ENCODE data around the gene WNT5A.
A peak's percentile ranks its signal among the peaks of the same experiment; 100 is the strongest.

Gene WNT5A

GRCh38 chr3:55486101-55486856 lies 827 bp downstream of the WNT5A start:
- Histone ChIP-seq H3K27me3 (ENCODE audit: insufficient read depth, low read length) (peaks cover 96% of the 10 kb centered on the region), H3K4me3 (ENCODE audit: low read length) (peak overlapping the region; percentile 89), H3K27ac (ENCODE audit: low read length) (no peak overlapping the region)

GRCh38 chr3:55484801-55485791 lies 2.0 kb downstream of the WNT5A start:
- H3K27me3 ChIP-seq (ENCODE audit: insufficient read depth, low read length), result peaks cover 96% of the 10 kb centered on the region
- H3K36me3 ChIP-seq (ENCODE audit: insufficient read depth, low read depth, low read length), result no peaks in the 10 kb centered on the region
- peaks cover 9% of the 10 kb centered on the region for H3K4me1 ChIP-seq (ENCODE audit: insufficient read depth, low read length)
- H3K4me3 ChIP-seq (ENCODE audit: low read length), result peak overlapping the region; percentile 89
- H3K9ac ChIP-seq (ENCODE audit: low read depth, low read length), result peak overlapping the region; percentile 67; the same call in 1 of the 2 replicates
- peaks cover 7% of the 10 kb centered on the region; the same call in 1 of the 2 replicates for H3K9me3 ChIP-seq (ENCODE audit: insufficient read depth, low read depth, low read length)
- no peak overlapping the region for H3K27ac ChIP-seq (ENCODE audit: low read length)

More at GRCh38 chr3:55486101-55486856, 827 bp downstream of the WNT5A start:
- H3K9me3 ChIP-seq (ENCODE audit: insufficient read depth, low read depth, low read length), result peaks cover 7% of the 10 kb centered on the region; the same call in 1 of the 2 replicates
- peak overlapping the region; percentile 67; the same call in 1 of the 2 replicates for H3K9ac ChIP-seq (ENCODE audit: low read depth, low read length)
- no peaks in the 10 kb centered on the region for H3K36me3 ChIP-seq (ENCODE audit: insufficient read depth, low read depth, low read length)
- H3K4me1 ChIP-seq (ENCODE audit: insufficient read depth, low read length), result peaks cover 12% of the 10 kb centered on the region

DNA sequence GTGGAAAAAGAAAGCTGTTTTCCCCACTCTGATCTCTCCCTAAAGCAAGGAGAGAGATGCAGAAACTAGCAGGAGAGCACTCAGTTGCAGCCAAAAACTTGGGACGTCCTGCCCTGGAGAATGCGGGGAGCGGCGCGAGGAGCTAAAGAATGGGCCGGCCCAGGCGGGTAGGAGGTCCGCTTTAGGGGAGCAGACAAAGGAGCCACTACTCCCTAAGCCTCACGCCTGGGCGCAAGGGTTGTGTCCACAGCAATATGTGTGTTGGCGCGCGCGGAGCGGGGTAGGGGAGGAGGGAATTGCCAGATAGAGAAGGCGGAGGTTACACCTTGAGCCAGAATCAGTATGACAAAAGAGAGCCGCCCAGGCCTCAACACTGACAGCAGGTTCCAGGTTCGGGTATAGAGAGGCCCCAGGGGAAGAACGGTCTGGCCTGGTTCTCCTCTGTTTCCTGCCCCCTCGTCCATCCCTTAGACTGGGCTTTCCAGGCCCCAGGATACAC lies 2.9 kb downstream of the WNT5A start:
- H3K9ac ChIP-seq (ENCODE audit: low read depth, low read length), result no peak overlapping the region
- no peak overlapping the region for H3K27ac ChIP-seq (ENCODE audit: low read length)
- H3K36me3 ChIP-seq (ENCODE audit: insufficient read depth, low read depth, low read length), result no peaks in the 10 kb centered on the region
- peaks cover 7% of the 10 kb centered on the region; the same call in 1 of the 2 replicates for H3K9me3 ChIP-seq (ENCODE audit: insufficient read depth, low read depth, low read length)
- H3K27me3 ChIP-seq (ENCODE audit: insufficient read depth, low read length), result peaks cover 96% of the 10 kb centered on the region
- peaks cover 4% of the 10 kb centered on the region; the same call in 1 of the 2 replicates for H3K4me1 ChIP-seq (ENCODE audit: insufficient read depth, low read length)
- peak overlapping the region; percentile 82; the same call in 1 of the 2 replicates for H3K4me3 ChIP-seq (ENCODE audit: low read length)

GRCh38 chr3:55483196-55484095 lies 3.7 kb downstream of the WNT5A start:
- H3K4me3 ChIP-seq (ENCODE audit: low read length), result peak overlapping the region; percentile 82; the same call in 1 of the 2 replicates
- peaks cover 7% of the 10 kb centered on the region; the same call in 1 of the 2 replicates for H3K9me3 ChIP-seq (ENCODE audit: insufficient read depth, low read depth, low read length)
- H3K4me1 ChIP-seq (ENCODE audit: insufficient read depth, low read length), result peaks cover 3% of the 10 kb centered on the region; the same call in 1 of the 2 replicates
- no peak overlapping the region for H3K27ac ChIP-seq (ENCODE audit: low read length)
- peaks cover 96% of the 10 kb centered on the region for H3K27me3 ChIP-seq (ENCODE audit: insufficient read depth, low read length)
- peak overlapping the region; percentile 35; the same call in 1 of the 2 replicates for H3K9ac ChIP-seq (ENCODE audit: low read depth, low read length)
- no peaks in the 10 kb centered on the region for H3K36me3 ChIP-seq (ENCODE audit: insufficient read depth, low read depth, low read length)

DNA sequence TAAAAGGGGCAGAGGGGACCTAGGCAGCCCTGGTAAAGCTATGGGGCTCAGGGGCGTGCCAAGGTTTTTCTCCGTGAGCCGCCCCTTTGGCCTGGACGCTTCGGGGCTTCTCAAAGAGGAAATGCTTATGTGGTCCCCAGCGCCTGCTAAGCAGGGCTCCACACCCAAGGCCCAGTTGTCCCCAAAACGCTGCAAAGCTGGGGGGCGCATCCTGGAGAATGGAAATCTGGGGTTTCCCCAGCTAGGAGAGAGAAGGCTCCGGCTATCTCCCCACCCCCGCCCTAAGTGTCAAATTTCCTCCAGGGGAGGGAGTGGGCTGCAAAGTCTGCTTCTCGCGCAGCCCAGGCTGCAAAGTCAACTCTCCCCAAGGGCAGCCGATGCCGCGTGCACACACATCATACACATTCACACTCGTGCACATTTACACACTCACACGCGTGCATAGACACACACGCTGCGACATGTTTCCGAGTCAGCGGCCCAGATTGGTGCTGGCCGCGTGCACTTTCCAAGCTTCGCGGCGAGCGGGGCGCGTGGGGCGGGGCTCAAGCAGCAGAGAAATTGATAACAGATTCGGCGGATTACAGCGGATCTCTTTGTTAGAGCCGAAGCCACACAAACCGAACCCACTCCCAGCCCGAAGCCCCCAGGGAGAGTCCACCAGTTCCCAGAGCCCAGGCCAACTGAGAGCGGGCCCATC lies 4.5 kb downstream of the WNT5A start:
- peak overlapping the region; percentile 35; the same call in 1 of the 2 replicates for H3K9ac ChIP-seq (ENCODE audit: low read depth, low read length)
- peaks cover 3% of the 10 kb centered on the region; the same call in 1 of the 2 replicates for H3K4me1 ChIP-seq (ENCODE audit: insufficient read depth, low read length)
- no peak overlapping the region for H3K27ac ChIP-seq (ENCODE audit: low read length)
- peaks cover 7% of the 10 kb centered on the region; the same call in 1 of the 2 replicates for H3K9me3 ChIP-seq (ENCODE audit: insufficient read depth, low read depth, low read length)
- no peaks in the 10 kb centered on the region for H3K36me3 ChIP-seq (ENCODE audit: insufficient read depth, low read depth, low read length)
- peak overlapping the region; percentile 82 for H3K4me3 ChIP-seq (ENCODE audit: low read length)
- peaks cover 99% of the 10 kb centered on the region for H3K27me3 ChIP-seq (ENCODE audit: insufficient read depth, low read length)

- Histone ChIP-seq H3K9me3 (ENCODE audit: insufficient read depth, low read depth, low read length) (peaks cover 7% of the 10 kb centered on the region; the same call in 1 of the 2 replicates), H3K27ac (ENCODE audit: low read length) (no peak overlapping the region), H3K4me3 (ENCODE audit: low read length) (peak overlapping the region; percentile 82), H3K27me3 (ENCODE audit: insufficient read depth, low read length) (peaks cover 97% of the 10 kb centered on the region), H3K9ac (ENCODE audit: low read depth, low read length) (no peak overlapping the region), H3K4me1 (ENCODE audit: insufficient read depth, low read length) (peaks cover 3% of the 10 kb centered on the region; the same call in 1 of the 2 replicates), H3K36me3 (ENCODE audit: insufficient read depth, low read depth, low read length) (no peaks in the 10 kb centered on the region; the same call in 1 of the 2 replicates)
Measured at GRCh38 chr3:55481744-55482495, 5.2 kb downstream of the WNT5A start.

DNA sequence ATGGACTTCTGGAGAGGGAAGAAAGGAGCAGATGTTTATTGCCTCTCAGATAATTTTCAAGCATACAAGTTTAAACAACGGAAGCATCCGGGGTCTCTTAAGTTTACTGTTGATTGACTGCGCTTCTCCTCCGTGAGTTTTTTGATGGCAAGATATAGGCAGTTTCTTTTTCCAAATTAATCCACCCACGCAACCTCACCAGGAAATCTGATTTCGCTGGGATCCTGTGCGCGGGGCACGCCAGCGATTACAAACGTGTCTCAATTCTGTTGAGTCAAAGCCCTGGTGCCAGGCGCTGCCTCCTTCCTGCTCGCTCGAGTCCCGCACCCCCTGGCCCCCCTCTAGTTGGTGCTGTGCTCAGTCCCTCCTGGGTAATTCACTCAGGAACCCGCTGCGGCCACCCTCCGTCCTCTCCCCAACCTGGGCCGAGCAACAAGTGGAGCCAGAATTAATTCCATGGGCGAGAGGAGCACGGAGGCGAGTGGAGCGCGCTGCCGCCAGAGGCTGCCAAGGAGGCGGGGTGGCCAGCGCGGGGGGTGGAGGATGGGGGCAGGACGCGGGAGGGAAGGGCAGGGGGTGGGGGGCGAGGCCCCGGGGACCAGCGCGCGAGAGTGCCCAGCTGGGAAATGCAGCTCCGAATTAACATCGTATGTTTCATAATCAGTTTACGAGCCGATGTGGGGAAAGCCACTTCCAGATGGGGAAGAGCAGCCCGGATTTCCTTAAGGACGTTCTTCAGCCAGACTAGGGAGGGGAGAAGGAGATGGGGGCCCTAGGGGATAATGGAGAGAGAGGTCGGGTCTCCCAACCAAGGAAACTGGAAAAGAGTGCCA lies 6.0 kb downstream of the WNT5A start:
- Histone ChIP-seq H3K9ac (ENCODE audit: low read depth, low read length) (no peak overlapping the region), H3K4me1 (ENCODE audit: insufficient read depth, low read length) (peaks cover 3% of the 10 kb centered on the region; the same call in 1 of the 2 replicates), H3K9me3 (ENCODE audit: insufficient read depth, low read depth, low read length) (peaks cover 7% of the 10 kb centered on the region; the same call in 1 of the 2 replicates), H3K27me3 (ENCODE audit: insufficient read depth, low read length) (peaks cover 96% of the 10 kb centered on the region), H3K36me3 (ENCODE audit: insufficient read depth, low read depth, low read length) (no peaks in the 10 kb centered on the region; the same call in 1 of the 2 replicates), H3K4me3 (ENCODE audit: low read length) (peak overlapping the region; percentile 82), H3K27ac (ENCODE audit: low read length) (no peak overlapping the region)

GRCh38 chr3:55477306-55478303 lies 9.5 kb downstream of the WNT5A start:
- Histone ChIP-seq H3K36me3 (ENCODE audit: insufficient read depth, low read depth, low read length) (no peaks in the 10 kb centered on the region; the same call in 1 of the 2 replicates), H3K4me3 (ENCODE audit: low read length) (no peak overlapping the region), H3K4me1 (ENCODE audit: insufficient read depth, low read length) (peaks cover 3% of the 10 kb centered on the region; the same call in 1 of the 2 replicates), H3K27me3 (ENCODE audit: insufficient read depth, low read length) (peaks cover 84% of the 10 kb centered on the region), H3K9ac (ENCODE audit: low read depth, low read length) (no peak overlapping the region), H3K27ac (ENCODE audit: low read length) (no peak overlapping the region), H3K9me3 (ENCODE audit: insufficient read depth, low read depth, low read length) (no peaks in the 10 kb centered on the region)

Data from iPS-20b (cell line).